Measurements from ENCODE around the gene CCDC68.

The CCDC68 gene

DNA sequence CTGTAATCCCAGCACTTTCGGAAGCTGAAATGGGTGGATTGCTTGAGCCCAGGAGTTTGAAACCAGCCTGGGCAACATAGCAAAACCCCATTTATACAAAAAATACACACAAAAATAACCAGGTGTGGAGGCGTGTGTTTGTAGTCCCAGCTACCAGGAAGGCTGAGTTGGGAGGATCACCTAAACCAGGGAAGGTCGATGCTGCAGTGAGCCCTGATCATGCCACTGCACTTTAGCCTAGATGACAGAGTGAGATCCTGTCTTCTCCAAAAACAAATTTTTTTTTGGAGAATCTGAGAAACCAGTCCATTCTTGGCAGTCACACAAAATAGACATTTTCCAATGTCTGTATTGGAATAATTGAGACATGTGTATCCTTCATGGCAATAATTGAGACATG, 84.2 kb downstream of the CCDC68 start:
- peaks cover 2% of the 10 kb centered on the region for H3K27me3 ChIP-seq (ENCODE audit: insufficient read depth, poor library complexity, severe bottlenecking)
- no peak overlapping the region for H3K27ac ChIP-seq (replicated peaks)
- DNase-seq (ENCODE audit: low read depth in 1 of 2, low spot score in 1 of 2): no peak
- TF ChIP-seq SPI1 (IDR thresholded peaks at IDR 0.05; ENCODE audit: borderline replicate concordance, low read depth): no peak
- TF ChIP-seq POLR2AphosphoS5 (IDR thresholded peaks at IDR 0.05; ENCODE audit: low read depth): no peak
- TF ChIP-seq GABPA (IDR thresholded peaks at IDR 0.05; ENCODE audit: low read depth): no peak
- TF ChIP-seq, protein P1, sequence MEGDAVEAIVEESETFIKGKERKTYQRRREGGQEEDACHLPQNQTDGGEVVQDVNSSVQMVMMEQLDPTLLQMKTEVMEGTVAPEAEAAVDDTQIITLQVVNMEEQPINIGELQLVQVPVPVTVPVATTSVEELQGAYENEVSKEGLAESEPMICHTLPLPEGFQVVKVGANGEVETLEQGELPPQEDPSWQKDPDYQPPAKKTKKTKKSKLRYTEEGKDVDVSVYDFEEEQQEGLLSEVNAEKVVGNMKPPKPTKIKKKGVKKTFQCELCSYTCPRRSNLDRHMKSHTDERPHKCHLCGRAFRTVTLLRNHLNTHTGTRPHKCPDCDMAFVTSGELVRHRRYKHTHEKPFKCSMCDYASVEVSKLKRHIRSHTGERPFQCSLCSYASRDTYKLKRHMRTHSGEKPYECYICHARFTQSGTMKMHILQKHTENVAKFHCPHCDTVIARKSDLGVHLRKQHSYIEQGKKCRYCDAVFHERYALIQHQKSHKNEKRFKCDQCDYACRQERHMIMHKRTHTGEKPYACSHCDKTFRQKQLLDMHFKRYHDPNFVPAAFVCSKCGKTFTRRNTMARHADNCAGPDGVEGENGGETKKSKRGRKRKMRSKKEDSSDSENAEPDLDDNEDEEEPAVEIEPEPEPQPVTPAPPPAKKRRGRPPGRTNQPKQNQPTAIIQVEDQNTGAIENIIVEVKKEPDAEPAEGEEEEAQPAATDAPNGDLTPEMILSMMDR (IDR thresholded peaks at IDR 0.05; ENCODE audit: insufficient read depth, low read length): no peak
- TF ChIP-seq, protein P2, sequence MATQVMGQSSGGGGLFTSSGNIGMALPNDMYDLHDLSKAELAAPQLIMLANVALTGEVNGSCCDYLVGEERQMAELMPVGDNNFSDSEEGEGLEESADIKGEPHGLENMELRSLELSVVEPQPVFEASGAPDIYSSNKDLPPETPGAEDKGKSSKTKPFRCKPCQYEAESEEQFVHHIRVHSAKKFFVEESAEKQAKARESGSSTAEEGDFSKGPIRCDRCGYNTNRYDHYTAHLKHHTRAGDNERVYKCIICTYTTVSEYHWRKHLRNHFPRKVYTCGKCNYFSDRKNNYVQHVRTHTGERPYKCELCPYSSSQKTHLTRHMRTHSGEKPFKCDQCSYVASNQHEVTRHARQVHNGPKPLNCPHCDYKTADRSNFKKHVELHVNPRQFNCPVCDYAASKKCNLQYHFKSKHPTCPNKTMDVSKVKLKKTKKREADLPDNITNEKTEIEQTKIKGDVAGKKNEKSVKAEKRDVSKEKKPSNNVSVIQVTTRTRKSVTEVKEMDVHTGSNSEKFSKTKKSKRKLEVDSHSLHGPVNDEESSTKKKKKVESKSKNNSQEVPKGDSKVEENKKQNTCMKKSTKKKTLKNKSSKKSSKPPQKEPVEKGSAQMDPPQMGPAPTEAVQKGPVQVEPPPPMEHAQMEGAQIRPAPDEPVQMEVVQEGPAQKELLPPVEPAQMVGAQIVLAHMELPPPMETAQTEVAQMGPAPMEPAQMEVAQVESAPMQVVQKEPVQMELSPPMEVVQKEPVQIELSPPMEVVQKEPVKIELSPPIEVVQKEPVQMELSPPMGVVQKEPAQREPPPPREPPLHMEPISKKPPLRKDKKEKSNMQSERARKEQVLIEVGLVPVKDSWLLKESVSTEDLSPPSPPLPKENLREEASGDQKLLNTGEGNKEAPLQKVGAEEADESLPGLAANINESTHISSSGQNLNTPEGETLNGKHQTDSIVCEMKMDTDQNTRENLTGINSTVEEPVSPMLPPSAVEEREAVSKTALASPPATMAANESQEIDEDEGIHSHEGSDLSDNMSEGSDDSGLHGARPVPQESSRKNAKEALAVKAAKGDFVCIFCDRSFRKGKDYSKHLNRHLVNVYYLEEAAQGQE (IDR thresholded peaks at IDR 0.05; ENCODE audit: insufficient replicate concordance, low read depth): no peak
- H3K4me3 ChIP-seq (replicated peaks; ENCODE audit: insufficient read depth, low read length): no peak overlapping the region

DNA sequence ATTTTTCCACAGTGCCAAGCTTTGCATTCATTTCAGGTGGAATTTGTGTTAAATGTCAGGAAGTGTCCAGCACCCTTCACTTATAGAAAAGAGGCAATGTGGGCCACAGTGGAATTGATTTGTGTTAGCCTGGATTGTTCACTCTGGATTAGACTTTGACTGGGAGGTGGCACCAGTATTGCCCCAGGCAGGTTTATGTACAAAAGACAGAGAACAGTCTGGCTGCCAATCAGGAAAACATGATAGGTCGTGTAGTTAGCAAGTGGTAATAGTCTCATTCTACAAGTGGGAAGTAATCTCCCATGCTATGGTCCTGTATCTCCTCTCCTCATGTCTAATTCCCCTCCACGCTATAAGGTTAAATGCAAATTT, 85.4 kb downstream of the CCDC68 start:
- Histone ChIP-seq H3K4me3 (replicated peaks; ENCODE audit: insufficient read depth, low read length) (no peak overlapping the region), H3K27me3 (ENCODE audit: insufficient read depth, poor library complexity, severe bottlenecking) (peaks cover 2% of the 10 kb centered on the region), H3K27ac (replicated peaks) (no peak overlapping the region)
- DNase-seq (ENCODE audit: low read depth in 1 of 2, low spot score in 1 of 2): no peak
- TF ChIP-seq, protein P1 (IDR thresholded peaks at IDR 0.05; ENCODE audit: insufficient read depth, low read length): no peak
- no peak for TF ChIP-seq POLR2AphosphoS5 (IDR thresholded peaks at IDR 0.05; ENCODE audit: low read depth)
- TF ChIP-seq, protein P2 (IDR thresholded peaks at IDR 0.05; ENCODE audit: insufficient replicate concordance, low read depth): no peak
- no peak for TF ChIP-seq GABPA (IDR thresholded peaks at IDR 0.05; ENCODE audit: low read depth)
- TF ChIP-seq SPI1 (IDR thresholded peaks at IDR 0.05; ENCODE audit: borderline replicate concordance, low read depth): no peak

DNA sequence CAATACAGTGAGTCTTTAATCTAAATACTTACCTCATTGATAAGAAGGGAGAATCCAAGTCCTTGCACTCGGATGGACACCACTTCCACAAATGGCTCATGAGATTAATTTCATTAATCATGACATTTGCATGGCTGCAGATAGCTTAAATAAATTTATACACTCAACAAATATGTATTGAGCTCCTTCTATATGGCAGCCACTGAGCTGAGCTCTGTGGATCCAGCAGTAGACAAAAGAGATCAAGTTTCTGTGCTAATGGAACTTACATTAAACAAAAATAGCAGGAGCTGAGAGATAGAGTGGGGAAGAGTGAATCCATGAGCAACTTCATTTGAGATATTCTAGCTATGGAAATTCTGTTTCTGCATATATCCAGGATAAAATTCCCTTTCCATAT, 86.6 kb downstream of the CCDC68 start:
- Histone ChIP-seq H3K27ac (replicated peaks) (no peak overlapping the region), H3K4me3 (replicated peaks; ENCODE audit: insufficient read depth, low read length) (no peak overlapping the region), H3K27me3 (ENCODE audit: insufficient read depth, poor library complexity, severe bottlenecking) (no peaks in the 10 kb centered on the region)
- DNase-seq (ENCODE audit: low read depth in 1 of 2, low spot score in 1 of 2): no peak
- TF ChIP-seq, protein P1 (IDR thresholded peaks at IDR 0.05; ENCODE audit: insufficient read depth, low read length): no peak
- TF ChIP-seq POLR2AphosphoS5 (IDR thresholded peaks at IDR 0.05; ENCODE audit: low read depth) (no peak), SPI1 (IDR thresholded peaks at IDR 0.05; ENCODE audit: borderline replicate concordance, low read depth) (no peak), GABPA (IDR thresholded peaks at IDR 0.05; ENCODE audit: low read depth) (no peak)
- TF ChIP-seq, protein P2 (IDR thresholded peaks at IDR 0.05; ENCODE audit: insufficient replicate concordance, low read depth): no peak

Data from HL-60 (cell line).